HG02943 (cell line): ENCODE data around the gene WDR74.
A peak's percentile ranks its signal among the peaks of the same experiment; 100 is the strongest.
"Not testable (repeated sequence)": the region's sequence is repeated elsewhere in the genome, so short reads cannot be mapped to it uniquely, and the experiment has no call there.

Experiments
- ATAC-seq: cut with Tn5 transposase; IDR thresholded peaks from one replicate; pipeline ENCODE4 v1.9.1; 2021; ENCODE audit warnings: mild to moderate bottlenecking, low read depth, moderate library complexity; ENCODE audit not compliant: unreplicated experiment

Gene WDR74

GRCh38 chr11:62842171-62842741 is 2.9 kb upstream of the WDR74 start:
- no peak for ATAC-seq

- ATAC-seq: peak; percentile 48
These were observed 2.2 kb upstream of the WDR74 start for GRCh38 chr11:62841361-62842170.

GRCh38 chr11:62840721-62841360 is 1.5 kb upstream of the WDR74 start:
- ATAC-seq: not testable (repeated sequence)

GRCh38 chr11:62835336-62835735 is 4.1 kb downstream of the WDR74 start:
- no peak for ATAC-seq

GRCh38 chr11:62832336-62833234 is 6.8 kb downstream of the WDR74 start, which contains the start of gene TEX54:
Gene TEX54, minus strand, starts transcription at chr11:62832841.
- ATAC-seq: peak; percentile 5

- ATAC-seq: peak; percentile 87
These were observed 7.7 kb downstream of the WDR74 start, which contains the start of gene STX5 for GRCh38 chr11:62831520-62832335. Gene STX5, minus strand, starts transcription at chr11:62832051. Its CDS starts 808 bp downstream, at chr11:62831243.

- ATAC-seq: no peak
These were observed 8.4 kb downstream of the WDR74 start for GRCh38 chr11:62830904-62831519.

GRCh38 chr11:62828130-62828529 is 11.3 kb downstream of the WDR74 start:
- not testable (repeated sequence) for ATAC-seq

GRCh38 chr11:62823677-62824076 is 15.7 kb downstream of the WDR74 start:
- ATAC-seq: no peak

- ATAC-seq: no peak
These were observed 22.3 kb downstream of the WDR74 start for GRCh38 chr11:62817129-62817528.

- ATAC-seq: no peak
These were observed 22.8 kb downstream of the WDR74 start for GRCh38 chr11:62816557-62816956.

GRCh38 chr11:62811659-62812058 is 27.7 kb downstream of the WDR74 start:
- no peak for ATAC-seq

GRCh38 chr11:62810748-62811147 is 28.6 kb downstream of the WDR74 start:
- no peak for ATAC-seq

GRCh38 chr11:62806611-62807121 is 32.7 kb downstream of the WDR74 start:
- ATAC-seq: no peak

GRCh38 chr11:62805961-62806441 is 33.4 kb downstream of the WDR74 start:
- no peak for ATAC-seq

- peak; percentile 76 for ATAC-seq
These were observed 34.1 kb downstream of the WDR74 start, which contains the start of gene NXF1 for GRCh38 chr11:62805076-62805892. Gene NXF1, minus strand, starts transcription at chr11:62805440. Its CDS starts 84 bp downstream, at chr11:62805356.

GRCh38 chr11:62804310-62805075 is 34.9 kb downstream of the WDR74 start:
- no peak for ATAC-seq
